ENCODE measurements around the gene C10orf90.

C10orf90 gene

DNA sequence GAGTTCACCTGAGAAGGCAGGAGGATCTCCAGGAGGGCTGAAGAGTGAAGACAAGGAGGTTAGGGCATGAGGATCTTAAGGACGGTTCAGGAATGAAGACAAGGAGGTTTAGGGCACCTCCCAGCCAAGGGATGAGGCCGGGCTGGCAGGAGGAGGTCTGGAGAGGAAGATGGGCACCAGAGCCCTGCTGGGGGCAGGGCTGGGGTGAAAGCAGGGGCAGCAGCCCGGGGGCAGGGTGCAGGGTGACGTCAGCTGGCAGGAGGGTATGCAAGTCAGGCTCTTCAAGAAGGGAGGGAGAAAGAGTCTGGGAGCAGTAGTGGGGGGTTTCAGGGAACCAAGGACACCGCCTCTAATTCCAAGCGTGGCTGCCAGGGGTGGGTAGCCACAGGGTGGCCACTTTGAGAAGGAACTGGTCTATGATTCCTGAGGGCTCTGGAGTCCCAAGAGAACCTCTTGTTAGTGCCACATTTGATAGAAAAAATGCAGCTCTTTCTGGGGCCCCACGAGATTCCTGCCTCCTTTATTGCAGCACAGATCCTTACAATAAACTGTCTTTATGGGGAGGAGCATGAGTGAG is 101.6 kb downstream of the C10orf90 start (continued):
- TF ChIP-seq, protein P1, sequence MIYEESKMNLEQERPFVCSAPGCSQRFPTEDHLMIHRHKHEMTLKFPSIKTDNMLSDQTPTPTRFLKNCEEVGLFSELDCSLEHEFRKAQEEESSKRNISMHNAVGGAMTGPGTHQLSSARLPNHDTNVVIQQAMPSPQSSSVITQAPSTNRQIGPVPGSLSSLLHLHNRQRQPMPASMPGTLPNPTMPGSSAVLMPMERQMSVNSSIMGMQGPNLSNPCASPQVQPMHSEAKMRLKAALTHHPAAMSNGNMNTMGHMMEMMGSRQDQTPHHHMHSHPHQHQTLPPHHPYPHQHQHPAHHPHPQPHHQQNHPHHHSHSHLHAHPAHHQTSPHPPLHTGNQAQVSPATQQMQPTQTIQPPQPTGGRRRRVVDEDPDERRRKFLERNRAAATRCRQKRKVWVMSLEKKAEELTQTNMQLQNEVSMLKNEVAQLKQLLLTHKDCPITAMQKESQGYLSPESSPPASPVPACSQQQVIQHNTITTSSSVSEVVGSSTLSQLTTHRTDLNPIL (CRISPR knock-in tag; IDR thresholded peaks at IDR 0.05; ENCODE audit: low read depth), result no peak
- TF ChIP-seq BACH2 (CRISPR knock-in tag; IDR thresholded peaks at IDR 0.05; ENCODE audit: borderline replicate concordance) (no peak), ARNTL (CRISPR knock-in tag; IDR thresholded peaks at IDR 0.05; ENCODE audit: borderline replicate concordance, low read depth) (no peak), ZFP3 (CRISPR knock-in tag; IDR thresholded peaks at IDR 0.05) (no peak)

DNA sequence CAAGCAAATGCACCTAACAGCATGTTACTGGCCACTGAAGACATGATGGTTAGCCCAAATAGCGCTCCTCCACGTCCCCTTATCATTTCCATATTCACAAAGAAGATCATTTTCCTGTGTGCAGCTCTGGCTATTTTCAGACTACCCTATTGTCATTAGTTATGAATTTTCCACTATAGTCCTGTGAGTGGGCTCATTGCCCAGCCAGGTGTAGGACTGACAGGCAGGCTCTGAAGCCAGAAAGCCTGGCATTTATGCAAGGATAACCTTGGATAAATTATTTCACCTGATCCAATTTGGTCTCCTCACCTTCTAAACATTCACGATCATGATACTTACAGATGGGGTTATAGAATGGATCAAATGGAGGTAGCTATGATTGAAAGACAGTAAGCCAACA is 104.6 kb downstream of the C10orf90 start:
- no peak for TF ChIP-seq ZFP30 (CRISPR knock-in tag; IDR thresholded peaks at IDR 0.05)
- no peak for TF ChIP-seq SNAI2 (CRISPR knock-in tag; IDR thresholded peaks at IDR 0.05)
- TF ChIP-seq ZFP3 (CRISPR knock-in tag; IDR thresholded peaks at IDR 0.05), result no peak
- no peak for TF ChIP-seq PPARA (CRISPR knock-in tag; IDR thresholded peaks at IDR 0.05; ENCODE audit: borderline replicate concordance)
- TF ChIP-seq ARNTL (CRISPR knock-in tag; IDR thresholded peaks at IDR 0.05; ENCODE audit: borderline replicate concordance, low read depth), result no peak
- TF ChIP-seq ZNF70 (CRISPR knock-in tag; IDR thresholded peaks at IDR 0.05), result no peak
- TF ChIP-seq ISL1 (CRISPR knock-in tag; IDR thresholded peaks at IDR 0.05), result no peak
- no peak for TF ChIP-seq TCF4 (CRISPR knock-in tag; IDR thresholded peaks at IDR 0.05; ENCODE audit: borderline replicate concordance)
- TF ChIP-seq BACH2 (CRISPR knock-in tag; IDR thresholded peaks at IDR 0.05; ENCODE audit: borderline replicate concordance), result no peak
- TF ChIP-seq, protein P2, sequence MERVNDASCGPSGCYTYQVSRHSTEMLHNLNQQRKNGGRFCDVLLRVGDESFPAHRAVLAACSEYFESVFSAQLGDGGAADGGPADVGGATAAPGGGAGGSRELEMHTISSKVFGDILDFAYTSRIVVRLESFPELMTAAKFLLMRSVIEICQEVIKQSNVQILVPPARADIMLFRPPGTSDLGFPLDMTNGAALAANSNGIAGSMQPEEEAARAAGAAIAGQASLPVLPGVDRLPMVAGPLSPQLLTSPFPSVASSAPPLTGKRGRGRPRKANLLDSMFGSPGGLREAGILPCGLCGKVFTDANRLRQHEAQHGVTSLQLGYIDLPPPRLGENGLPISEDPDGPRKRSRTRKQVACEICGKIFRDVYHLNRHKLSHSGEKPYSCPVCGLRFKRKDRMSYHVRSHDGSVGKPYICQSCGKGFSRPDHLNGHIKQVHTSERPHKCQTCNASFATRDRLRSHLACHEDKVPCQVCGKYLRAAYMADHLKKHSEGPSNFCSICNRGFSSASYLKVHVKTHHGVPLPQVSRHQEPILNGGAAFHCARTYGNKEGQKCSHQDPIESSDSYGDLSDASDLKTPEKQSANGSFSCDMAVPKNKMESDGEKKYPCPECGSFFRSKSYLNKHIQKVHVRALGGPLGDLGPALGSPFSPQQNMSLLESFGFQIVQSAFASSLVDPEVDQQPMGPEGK (CRISPR knock-in tag; IDR thresholded peaks at IDR 0.05; ENCODE audit: borderline replicate concordance), result no peak
- TF ChIP-seq, protein P3, sequence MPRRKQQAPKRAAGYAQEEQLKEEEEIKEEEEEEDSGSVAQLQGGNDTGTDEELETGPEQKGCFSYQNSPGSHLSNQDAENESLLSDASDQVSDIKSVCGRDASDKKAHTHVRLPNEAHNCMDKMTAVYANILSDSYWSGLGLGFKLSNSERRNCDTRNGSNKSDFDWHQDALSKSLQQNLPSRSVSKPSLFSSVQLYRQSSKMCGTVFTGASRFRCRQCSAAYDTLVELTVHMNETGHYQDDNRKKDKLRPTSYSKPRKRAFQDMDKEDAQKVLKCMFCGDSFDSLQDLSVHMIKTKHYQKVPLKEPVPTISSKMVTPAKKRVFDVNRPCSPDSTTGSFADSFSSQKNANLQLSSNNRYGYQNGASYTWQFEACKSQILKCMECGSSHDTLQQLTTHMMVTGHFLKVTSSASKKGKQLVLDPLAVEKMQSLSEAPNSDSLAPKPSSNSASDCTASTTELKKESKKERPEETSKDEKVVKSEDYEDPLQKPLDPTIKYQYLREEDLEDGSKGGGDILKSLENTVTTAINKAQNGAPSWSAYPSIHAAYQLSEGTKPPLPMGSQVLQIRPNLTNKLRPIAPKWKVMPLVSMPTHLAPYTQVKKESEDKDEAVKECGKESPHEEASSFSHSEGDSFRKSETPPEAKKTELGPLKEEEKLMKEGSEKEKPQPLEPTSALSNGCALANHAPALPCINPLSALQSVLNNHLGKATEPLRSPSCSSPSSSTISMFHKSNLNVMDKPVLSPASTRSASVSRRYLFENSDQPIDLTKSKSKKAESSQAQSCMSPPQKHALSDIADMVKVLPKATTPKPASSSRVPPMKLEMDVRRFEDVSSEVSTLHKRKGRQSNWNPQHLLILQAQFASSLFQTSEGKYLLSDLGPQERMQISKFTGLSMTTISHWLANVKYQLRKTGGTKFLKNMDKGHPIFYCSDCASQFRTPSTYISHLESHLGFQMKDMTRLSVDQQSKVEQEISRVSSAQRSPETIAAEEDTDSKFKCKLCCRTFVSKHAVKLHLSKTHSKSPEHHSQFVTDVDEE (CRISPR knock-in tag; IDR thresholded peaks at IDR 0.05), result no peak
- TF ChIP-seq CSDC2 (CRISPR knock-in tag; IDR thresholded peaks at IDR 0.05), result no peak
- TF ChIP-seq TOX (CRISPR knock-in tag; IDR thresholded peaks at IDR 0.05; ENCODE audit: borderline replicate concordance), result no peak
- no peak for ATAC-seq

DNA sequence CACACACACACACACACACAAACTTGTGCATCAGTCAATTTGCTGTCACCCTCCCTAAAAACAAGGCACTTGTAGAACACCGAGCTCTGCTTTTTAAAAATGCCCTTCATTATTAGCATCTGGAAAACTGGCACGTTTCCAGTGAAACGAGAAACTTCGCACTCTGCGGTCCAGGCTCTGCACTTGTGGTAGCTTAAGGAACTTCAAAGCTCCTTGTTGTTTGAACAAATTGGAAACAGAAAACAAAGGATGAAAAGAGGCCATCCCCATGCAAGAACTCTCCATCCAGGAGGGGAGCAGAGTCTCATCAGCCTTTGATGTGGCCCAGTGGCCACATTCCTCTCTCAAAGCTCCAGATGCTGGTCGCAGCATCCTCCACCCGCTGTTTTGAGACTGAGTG is 105.1 kb downstream of the C10orf90 start:
- TF ChIP-seq TOX (CRISPR knock-in tag; IDR thresholded peaks at IDR 0.05; ENCODE audit: borderline replicate concordance), result no peak
- TF ChIP-seq CSDC2 (CRISPR knock-in tag; IDR thresholded peaks at IDR 0.05), result no peak
- no peak for TF ChIP-seq ESRRG (CRISPR knock-in tag; IDR thresholded peaks at IDR 0.05)
- TF ChIP-seq ZC3H10 (CRISPR knock-in tag; IDR thresholded peaks at IDR 0.05), result no peak
- no peak for TF ChIP-seq ARNTL (CRISPR knock-in tag; IDR thresholded peaks at IDR 0.05; ENCODE audit: borderline replicate concordance, low read depth)
- TF ChIP-seq, protein P4, sequence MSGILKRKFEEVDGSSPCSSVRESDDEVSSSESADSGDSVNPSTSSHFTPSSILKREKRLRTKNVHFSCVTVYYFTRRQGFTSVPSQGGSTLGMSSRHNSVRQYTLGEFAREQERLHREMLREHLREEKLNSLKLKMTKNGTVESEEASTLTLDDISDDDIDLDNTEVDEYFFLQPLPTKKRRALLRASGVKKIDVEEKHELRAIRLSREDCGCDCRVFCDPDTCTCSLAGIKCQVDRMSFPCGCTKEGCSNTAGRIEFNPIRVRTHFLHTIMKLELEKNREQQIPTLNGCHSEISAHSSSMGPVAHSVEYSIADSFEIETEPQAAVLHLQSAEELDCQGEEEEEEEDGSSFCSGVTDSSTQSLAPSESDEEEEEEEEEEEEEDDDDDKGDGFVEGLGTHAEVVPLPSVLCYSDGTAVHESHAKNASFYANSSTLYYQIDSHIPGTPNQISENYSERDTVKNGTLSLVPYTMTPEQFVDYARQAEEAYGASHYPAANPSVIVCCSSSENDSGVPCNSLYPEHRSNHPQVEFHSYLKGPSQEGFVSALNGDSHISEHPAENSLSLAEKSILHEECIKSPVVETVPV (CRISPR knock-in tag; IDR thresholded peaks at IDR 0.05), result no peak
- TF ChIP-seq ZFP30 (CRISPR knock-in tag; IDR thresholded peaks at IDR 0.05), result no peak
- TF ChIP-seq SNAI2 (CRISPR knock-in tag; IDR thresholded peaks at IDR 0.05), result no peak
- TF ChIP-seq ZFP3 (CRISPR knock-in tag; IDR thresholded peaks at IDR 0.05), result no peak
- TF ChIP-seq GLIS3 (CRISPR knock-in tag; IDR thresholded peaks at IDR 0.05), result no peak
- TF ChIP-seq ZNF70 (CRISPR knock-in tag; IDR thresholded peaks at IDR 0.05), result no peak
- TF ChIP-seq, protein P5, sequence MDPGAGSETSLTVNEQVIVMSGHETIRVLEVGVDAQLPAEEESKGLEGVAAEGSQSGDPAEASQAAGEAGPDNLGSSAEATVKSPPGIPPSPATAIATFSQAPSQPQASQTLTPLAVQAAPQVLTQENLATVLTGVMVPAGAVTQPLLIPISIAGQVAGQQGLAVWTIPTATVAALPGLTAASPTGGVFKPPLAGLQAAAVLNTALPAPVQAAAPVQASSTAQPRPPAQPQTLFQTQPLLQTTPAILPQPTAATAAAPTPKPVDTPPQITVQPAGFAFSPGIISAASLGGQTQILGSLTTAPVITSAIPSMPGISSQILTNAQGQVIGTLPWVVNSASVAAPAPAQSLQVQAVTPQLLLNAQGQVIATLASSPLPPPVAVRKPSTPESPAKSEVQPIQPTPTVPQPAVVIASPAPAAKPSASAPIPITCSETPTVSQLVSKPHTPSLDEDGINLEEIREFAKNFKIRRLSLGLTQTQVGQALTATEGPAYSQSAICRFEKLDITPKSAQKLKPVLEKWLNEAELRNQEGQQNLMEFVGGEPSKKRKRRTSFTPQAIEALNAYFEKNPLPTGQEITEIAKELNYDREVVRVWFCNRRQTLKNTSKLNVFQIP (CRISPR knock-in tag; IDR thresholded peaks at IDR 0.05; ENCODE audit: borderline replicate concordance, low read depth), result no peak
- TF ChIP-seq RARB (CRISPR knock-in tag; IDR thresholded peaks at IDR 0.05), result no peak
- TF ChIP-seq, protein P1 (CRISPR knock-in tag; IDR thresholded peaks at IDR 0.05; ENCODE audit: low read depth), result no peak
- TF ChIP-seq ZNF565 (CRISPR knock-in tag; conservative IDR thresholded peaks at IDR 0.05; ENCODE audit: low read depth), result no peak
- no peak for TF ChIP-seq ISL1 (CRISPR knock-in tag; IDR thresholded peaks at IDR 0.05)
- TF ChIP-seq BACH2 (CRISPR knock-in tag; IDR thresholded peaks at IDR 0.05; ENCODE audit: borderline replicate concordance), result no peak
- TF ChIP-seq ZNF8 (CRISPR knock-in tag; IDR thresholded peaks at IDR 0.05), result no peak
- ATAC-seq, result no peak
